HepG2 (cell line): ENCODE data around the gene GNAL. TPM values are rescaled to one million over a fixed set of nuclear protein-coding genes. Genes with fewer than 3 reads are reported as not detected.

Source experiments
- ZMAT3 ChIP-seq: sonication (generic); formaldehyde crosslinking; conservative IDR thresholded peaks from 2 replicates; pipeline ENCODE4 v1.7.0; 2021; ENCODE audit warnings: missing genetic modification reagents
- polyA plus RNA-seq, 8 experiments: library from polyadenylated mRNA; depleted of rRNA in 3 of 8; stranded (reverse) in 7 of 8; unstranded in 1 of 8; fragments of >200 nt; fragmentation: Illumina TruSeq in 4 of 8; extraction: Trizol in 4 of 8; gene quantifications; 2 replicates each; pipeline versions ENCODE4 v1.2.1 to v1.2.3, GENCODE V29; 2011 to 2016; ENCODE audit warnings: low read depth in 4 of 8, missing spikeins in 1 of 8, mixed read lengths in 1 of 8; ENCODE audit not compliant: insufficient read depth in 1 of 8
- total RNA-seq, 5 experiments: library from RNA; depleted of rRNA; stranded (reverse); fragments of >200 nt; fragmentation: Illumina TruSeq; extraction: Trizol; gene quantifications; 2 replicates each; pipeline ENCODE4 v1.2.3, GENCODE V29; 2016; ENCODE audit warnings: low read depth in 1 of 5
- TF ChIP-seq, protein P1 (sequence below), 2 experiments: fragments of 450-650 bp in 1 of 2; sonication (generic) in 1 of 2; formaldehyde crosslinking in 1 of 2; IDR thresholded peaks; 2 replicates each; pipeline versions ENCODE4 v1.6.1 to v1.8.0; 2016 to 2022; ENCODE audit warnings: antibody characterized with exemption in 1 of 2, mild to moderate bottlenecking in 1 of 2, missing genetic modification reagents in 1 of 2

GNAL gene
- total and polyA plus RNA-seq, 2 of the 13 experiments (the other 11 are each of a cell fraction or from before 2014, with no cell fraction given): 0.87 to 1.4 TPM

DNA sequence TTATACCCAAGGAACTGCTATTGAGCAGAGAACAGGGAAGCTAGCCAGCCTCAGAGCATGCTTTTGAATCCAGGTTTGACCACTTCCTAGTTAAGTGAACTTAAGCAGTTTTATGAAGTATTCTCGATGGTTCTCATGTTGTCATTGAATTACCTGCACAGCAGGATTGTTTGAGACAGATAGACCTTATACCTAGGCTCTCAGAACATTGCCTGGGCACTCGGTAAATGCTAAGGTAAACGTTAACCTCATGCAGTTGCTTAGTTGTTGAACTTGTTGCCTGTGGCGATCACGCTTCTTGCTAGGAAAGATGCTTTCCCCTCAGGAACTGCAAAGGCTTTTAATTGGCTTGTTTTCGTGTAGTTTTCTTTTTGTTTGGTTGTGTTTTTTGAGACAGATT, 128.2 kb downstream of the GNAL start (continued):
- TF ChIP-seq, protein P1, sequence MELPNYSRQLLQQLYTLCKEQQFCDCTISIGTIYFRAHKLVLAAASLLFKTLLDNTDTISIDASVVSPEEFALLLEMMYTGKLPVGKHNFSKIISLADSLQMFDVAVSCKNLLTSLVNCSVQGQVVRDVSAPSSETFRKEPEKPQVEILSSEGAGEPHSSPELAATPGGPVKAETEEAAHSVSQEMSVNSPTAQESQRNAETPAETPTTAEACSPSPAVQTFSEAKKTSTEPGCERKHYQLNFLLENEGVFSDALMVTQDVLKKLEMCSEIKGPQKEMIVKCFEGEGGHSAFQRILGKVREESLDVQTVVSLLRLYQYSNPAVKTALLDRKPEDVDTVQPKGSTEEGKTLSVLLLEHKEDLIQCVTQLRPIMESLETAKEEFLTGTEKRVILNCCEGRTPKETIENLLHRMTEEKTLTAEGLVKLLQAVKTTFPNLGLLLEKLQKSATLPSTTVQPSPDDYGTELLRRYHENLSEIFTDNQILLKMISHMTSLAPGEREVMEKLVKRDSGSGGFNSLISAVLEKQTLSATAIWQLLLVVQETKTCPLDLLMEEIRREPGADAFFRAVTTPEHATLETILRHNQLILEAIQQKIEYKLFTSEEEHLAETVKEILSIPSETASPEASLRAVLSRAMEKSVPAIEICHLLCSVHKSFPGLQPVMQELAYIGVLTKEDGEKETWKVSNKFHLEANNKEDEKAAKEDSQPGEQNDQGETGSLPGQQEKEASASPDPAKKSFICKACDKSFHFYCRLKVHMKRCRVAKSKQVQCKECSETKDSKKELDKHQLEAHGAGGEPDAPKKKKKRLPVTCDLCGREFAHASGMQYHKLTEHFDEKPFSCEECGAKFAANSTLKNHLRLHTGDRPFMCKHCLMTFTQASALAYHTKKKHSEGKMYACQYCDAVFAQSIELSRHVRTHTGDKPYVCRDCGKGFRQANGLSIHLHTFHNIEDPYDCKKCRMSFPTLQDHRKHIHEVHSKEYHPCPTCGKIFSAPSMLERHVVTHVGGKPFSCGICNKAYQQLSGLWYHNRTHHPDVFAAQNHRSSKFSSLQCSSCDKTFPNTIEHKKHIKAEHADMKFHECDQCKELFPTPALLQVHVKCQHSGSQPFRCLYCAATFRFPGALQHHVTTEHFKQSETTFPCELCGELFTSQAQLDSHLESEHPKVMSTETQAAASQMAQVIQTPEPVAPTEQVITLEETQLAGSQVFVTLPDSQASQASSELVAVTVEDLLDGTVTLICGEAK (IDR thresholded peaks at IDR 0.05): no peak
- TF ChIP-seq, protein P1 (CRISPR knock-in tag; IDR thresholded peaks at IDR 0.05): no peak
- TF ChIP-seq ZMAT3: no peak
